Measurements from ENCODE around the gene CCNL2.
A peak's percentile ranks its signal among the peaks of the same experiment; 100 is the strongest.

Gene CCNL2

GRCh38 chr1:1355416-1355815 is 43.7 kb downstream of the CCNL2 start:
- DNase-seq (ENCODE audit: low spot score), result no peak

DNA sequence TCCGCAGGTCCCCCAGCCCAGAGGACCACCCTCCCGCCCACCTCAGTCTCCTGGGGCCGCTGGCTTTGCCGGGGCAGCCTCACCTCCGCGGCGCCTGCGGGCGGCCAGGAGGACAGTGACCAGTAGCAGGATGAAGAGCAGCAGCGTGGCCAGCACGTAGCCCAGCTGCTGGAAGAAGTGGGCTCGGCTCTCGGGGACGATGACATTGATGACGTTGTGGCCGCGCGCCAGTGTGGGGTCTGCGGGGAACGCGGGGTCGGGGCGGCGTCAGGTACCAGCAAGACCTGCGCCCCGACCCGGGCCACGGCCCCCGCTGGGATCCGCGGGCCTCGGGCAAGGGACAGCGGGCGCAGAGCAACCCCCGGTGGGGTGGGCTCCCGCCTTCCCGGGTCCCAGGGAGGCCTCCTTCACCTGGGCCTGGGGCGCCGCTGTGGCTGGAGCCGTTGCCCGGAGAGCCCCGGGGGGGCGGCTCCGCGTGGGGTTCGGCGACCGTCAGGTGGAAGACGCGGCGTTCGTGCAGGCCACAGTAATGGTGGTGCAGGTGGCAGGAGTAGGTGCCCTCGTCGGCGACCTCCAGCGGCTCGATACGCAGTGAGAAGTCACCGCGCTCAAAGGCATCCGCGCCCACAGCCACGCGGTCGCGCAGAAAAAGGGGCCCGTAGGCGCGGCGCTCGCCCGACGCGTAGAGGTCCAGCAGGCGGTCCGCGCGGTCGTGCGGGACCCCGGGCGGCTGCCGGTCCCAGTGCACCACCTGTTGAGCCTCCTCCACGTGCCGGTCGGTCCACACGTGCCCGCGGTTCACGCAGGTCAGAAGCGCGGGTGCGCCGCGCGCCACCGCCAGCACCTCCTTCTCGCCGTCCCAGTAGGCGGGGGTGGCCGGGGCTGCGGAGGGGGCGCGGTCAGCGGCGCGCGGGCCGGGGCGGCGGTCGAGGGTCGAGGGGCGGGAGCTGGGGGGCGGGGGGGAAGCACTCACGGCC is 44.6 kb downstream of the CCNL2 start:
- no peak for DNase-seq (ENCODE audit: low spot score)

DNA sequence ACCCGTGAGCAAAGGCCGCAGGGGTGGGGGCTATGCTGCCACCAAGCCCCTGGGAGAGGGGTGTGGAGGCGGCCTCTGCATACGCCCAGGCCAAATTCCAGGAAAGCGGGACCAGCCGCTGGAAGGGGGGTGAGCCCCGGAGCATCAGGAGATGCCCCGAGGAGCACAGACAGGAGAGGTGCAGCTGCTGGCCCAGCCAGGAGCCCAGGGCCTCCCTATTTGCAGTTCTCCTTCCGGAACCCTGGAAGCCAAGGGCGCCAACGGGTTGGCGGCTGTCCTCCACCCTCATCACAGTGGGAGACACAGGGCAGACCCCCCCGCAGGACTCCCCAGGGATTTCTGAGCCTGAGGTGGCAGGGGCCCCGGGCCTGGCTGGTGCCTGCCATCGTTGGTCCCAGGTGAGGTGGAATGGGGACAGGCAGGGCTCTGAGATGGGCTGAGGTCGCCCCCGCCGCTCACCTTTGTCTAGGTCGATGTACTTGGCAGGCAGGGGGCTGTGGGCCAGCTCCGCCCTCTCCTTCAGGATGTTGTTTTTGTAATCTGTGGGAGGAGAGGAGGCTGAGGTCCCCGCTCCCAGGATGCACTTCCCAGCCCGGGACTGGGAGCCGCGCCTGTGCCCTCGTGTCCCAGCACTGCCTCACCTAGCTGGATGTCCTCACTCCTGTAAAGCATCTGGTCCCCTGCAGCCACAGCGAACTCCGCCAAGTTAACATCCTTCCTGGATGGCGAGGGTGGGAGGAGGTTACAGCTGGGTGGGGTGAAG is 45.6 kb downstream of the CCNL2 start:
- DNase-seq (ENCODE audit: low spot score), result no peak

DNA sequence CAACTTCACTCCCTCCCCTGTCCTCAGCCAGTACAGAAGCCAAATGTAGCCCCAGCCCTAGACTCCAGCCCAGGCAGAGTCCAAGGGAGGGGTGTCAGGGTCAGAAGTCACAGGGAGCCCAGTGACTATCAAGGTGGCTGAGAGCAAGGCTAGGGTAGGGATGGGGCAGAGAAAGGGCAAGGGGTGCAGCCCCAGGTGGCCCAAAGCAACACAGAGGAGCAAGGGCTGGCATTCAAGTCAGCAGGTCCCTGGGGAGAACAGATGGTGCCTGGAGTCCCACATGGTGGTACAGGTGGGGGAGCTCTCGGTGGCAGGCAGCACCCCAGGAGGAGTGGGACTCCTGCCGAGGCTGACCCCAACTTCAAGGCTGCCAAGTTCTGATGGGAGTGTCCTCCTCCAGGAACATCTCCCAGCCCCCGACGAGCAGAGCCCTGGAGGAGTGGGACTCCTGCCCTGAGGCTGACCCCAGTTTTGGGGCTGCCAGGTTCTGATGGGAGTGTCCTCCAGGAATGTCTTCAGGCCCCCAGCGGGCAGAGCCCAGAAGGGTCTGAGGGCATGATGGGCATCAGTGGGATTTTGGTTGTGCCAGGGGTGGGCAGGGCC is 46.2 kb downstream of the CCNL2 start:
- no peak for DNase-seq (ENCODE audit: low spot score)

DNA sequence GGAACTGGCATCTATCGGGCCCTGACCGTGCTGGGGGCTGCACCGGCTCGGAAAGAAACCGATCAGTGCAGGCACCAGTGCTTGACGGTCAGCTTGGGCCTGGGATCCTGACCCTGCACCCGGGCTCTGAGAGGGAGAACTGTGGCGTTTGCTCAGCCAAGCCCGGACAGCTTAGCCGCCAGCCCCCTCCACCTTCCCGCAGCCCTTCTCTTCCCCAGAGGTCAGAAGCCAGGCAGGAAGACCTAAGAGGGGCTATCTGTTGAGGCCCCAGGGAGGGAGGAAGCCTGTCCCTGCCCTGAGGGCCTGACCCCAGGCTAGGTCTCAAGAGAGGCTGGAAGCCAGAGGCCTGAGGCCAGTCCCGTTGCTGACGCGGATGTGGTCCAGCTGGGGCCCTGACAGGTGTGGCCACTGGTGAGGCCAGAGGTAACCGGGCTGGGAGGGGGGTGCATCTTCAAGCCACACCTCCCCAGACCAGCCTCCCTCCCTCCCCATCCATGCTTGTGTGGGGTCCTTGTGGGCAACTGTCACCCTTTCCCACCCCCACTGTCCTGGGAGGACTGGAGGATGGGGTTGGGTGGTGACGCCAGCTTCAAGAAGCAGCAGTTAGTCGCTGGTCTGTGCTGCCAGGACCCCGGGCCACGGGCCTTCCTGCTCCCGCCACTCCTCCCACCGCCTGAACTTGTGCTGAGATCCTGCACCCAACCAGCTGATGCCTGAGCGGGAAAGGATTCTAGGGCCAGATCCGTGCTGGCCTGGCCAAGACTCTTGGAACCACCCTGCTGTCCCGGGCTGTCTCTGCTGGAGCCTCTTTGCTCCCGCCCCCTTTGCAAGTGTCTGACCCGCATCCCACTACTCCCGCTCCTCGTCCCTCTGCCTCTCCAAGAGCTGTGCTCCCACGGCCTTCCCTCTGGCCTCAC is 47.4 kb downstream of the CCNL2 start:
- DNase-seq (ENCODE audit: low spot score), result no peak

- peak; percentile 80 for DNase-seq (ENCODE audit: low spot score)
These were observed 49.7 kb downstream of the CCNL2 start, which contains the start of gene DVL1 for GRCh38 chr1:1349256-1350012. TSS of gene DVL1 (minus strand) at chr1:1349418. CDS start at chr1:1349065, 353 bp downstream.

GRCh38 chr1:1348420-1349255 is 50.5 kb downstream of the CCNL2 start:
- no peak for DNase-seq (ENCODE audit: low spot score)

- no peak for DNase-seq (ENCODE audit: low spot score)
These were observed 51.3 kb downstream of the CCNL2 start for GRCh38 chr1:1347663-1348419.

DNA sequence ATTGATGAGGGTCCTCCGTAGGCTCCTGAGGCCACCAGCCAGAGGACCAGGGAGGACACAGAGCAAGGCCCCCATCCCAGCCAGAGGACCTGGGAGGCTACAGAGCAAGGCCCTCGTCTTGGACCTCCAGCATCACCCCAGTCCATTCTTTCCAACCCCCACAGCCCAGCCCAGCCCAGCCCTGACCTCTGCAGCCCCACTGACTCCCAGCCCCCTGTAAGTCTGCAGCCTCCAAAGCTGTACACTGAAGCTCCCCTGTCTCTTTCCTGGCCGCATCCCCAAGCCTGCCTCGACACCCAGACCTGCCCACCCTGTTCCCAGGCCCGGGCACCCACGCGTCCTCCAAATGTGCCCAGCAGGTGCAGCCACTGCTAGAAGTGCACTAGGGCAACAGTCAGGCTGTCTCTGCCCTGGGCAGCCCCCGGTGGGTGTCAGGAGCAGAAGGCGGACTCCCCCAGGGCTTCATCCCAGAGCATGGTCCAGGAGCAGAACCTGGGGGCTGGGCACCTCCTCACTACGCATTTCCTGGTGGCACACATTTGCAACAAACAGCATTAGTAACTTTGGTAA is 52.0 kb downstream of the CCNL2 start:
- DNase-seq (ENCODE audit: low spot score), result no peak

GRCh38 chr1:1346501-1346890 is 52.6 kb downstream of the CCNL2 start:
- no peak for DNase-seq (ENCODE audit: low spot score)

DNA sequence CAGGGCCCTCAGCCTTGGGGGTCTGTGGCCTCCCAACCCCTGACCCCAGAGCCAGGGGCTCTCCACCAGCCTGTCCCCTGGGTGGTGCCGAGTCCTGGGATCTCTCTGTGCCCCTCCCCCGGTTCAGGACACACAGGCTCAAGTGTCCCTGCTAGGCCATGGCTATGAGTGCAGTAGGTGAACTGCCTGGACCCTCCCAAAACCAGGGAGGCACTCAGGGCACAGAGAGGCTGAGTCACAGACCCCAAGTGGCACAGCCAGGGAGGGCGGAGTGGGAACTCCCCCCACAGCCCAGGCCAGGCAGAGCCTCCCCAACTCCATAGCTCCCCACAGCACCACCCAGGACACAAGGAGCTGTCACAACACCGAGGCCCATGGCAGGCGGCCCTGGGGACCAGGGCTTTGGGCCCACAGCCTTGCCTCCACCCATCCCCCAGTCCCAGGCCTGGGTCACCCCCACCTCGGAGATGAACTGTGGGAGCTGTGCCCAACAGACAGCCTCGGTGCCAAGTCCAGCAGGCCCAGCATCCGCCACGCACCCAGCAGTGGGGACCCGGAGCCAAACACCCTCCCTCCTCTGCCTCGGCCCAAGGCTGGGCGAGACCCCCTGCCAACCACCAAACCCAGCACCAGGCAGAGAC is 53.2 kb downstream of the CCNL2 start:
- no peak for DNase-seq (ENCODE audit: low spot score)

GRCh38 chr1:1345384-1345783 is 53.8 kb downstream of the CCNL2 start:
- DNase-seq (ENCODE audit: low spot score), result no peak

- DNase-seq (ENCODE audit: low spot score), result peak; percentile 35
These were observed 54.3 kb downstream of the CCNL2 start for GRCh38 chr1:1344655-1345361.

DNA sequence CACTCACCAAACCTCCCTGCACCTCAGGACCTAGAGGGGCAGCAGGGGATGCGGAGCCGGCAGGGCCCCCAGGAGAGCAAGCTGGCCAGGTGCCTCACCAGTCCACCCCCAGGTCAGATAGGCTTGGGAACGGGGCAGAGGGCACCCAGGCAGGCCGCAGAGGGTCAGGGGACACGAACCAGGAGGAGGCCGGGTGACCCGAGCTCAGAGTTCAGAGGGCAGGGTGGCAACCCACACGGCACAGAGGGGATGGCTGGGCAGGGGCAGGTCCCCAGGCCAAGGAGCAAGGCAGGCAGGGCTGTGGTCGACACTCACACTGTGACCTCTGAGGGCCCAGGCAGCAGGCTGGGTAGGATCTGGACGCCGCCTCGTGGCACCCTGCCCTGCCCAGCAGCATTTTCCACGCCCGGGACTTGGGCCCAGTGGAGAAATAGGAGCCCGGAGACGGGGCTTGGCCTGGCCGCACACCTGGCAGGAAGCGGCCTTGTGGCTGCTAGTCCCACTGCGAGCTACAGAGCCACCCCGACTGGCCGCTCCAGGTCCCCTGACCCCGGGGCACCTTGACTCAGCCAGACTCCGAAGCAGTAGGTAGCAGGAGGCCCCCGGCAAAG is 55.2 kb downstream of the CCNL2 start:
- no peak for DNase-seq (ENCODE audit: low spot score)

- DNase-seq (ENCODE audit: low spot score), result no peak
These were observed 56.5 kb downstream of the CCNL2 start for GRCh38 chr1:1342584-1343115.

- DNase-seq (ENCODE audit: low spot score), result no peak
These were observed 57.0 kb downstream of the CCNL2 start for GRCh38 chr1:1342061-1342562.
